Measurements from ENCODE around the gene ASIC4. TPM values are rescaled to one million over a fixed set of nuclear protein-coding genes. Genes with fewer than 3 reads are reported as not detected.

The ASIC4 gene
- polyA plus RNA-seq, 3 donors = 0.12 to 0.21 (median 0.18) TPM

GRCh38 chr2:219514836-219515235, 554 bp downstream of the ASIC4 start:
- no peak for DNase-seq

DNA sequence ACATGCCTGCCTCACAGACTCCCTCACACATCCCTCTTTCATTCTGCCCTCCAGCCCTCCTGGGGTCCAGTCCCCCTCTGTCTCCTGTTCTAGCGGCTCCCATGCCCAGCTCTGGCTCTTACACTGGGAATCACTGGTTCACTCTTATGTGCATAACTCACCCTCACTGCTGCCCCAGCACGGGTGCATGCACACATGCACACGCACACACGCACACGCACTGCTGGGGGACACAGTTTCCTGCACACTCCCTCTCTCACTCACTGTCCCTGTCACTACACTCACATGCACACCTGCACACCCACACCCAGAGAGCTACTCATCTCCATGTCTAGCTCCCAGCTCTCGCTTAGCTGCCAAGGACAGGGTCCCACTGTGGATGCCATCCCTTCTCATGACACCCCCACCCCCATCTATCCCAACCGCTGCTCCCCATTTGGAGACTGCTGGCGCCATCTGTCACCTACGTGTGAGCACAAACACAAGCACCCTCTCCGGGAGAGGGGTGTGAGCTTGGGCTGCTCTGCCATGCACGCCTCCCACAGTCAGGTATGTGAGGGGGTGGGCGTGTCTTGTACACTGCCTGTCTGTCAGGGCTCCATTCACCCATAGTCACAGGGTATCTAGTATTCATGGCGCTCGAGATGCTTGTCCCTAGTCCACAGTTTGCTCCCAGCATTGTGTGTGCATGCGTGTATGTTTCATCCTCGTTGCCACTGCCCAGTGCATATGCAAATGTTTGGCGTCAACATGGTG, 1.8 kb downstream of the ASIC4 start:
- no peak for DNase-seq

DNA sequence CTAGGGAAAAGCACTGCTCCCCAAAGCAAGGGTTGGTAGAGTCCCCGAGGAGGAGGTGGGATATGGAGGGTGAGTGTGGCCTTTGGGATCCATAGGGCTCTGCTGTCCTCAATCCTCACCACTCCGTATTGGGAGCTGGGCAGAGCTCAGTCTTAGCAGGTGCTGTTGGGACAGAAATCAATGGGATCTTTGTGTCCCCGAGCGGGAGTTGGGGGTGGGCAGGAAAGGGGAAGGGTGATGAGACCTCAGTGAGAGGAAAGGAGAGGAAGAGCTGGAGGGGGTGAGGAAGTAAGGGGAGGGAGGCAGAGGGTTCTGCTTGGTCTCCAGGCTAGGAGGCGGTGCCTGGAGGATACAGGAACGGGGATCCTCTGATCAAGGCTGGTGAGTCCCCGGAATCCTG, 2.6 kb downstream of the ASIC4 start:
- no peak for DNase-seq

DNA sequence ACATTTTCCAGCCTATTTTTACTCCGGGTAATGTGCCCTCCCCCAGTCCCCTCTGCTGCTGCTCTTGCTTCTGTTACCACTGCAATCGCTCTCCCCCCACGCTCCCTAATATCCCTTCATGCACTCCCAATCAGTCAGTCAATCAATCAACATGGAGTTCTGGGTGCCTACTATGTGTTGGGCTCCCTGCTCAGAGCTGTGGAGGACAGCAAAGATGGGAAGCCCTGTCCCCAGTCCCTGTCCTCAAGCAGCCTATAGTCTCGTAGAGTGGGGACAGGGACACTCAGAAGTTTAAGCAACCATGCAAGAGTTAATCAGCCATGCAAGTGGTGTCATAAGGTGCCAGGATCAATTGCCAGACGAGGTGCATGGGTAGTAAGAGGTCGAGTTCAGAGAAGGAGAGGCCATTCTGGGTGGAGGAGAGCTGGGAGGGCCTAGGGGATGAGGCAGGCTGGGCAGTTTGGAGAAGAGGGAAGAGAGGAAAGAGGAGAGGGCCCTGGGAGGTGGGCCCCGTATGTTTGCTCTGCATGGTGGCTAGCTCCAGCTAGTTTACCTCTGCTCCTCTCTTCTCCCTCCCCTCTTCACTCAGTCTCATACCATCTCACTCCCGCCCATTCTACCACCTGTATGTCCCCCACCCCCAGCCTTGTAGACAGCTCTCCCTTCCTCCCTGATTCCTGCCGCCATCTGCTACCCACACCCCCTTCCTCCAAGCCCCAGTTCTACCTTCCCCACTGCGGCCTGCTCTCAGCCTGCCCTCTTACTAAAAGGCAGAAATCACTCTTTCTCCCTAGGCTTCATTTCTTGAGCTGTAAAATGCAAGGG, 3.9 kb downstream of the ASIC4 start:
- no peak for DNase-seq

GRCh38 chr2:219519526-219519916, 5.2 kb downstream of the ASIC4 start:
- DNase-seq = no peak

DNA sequence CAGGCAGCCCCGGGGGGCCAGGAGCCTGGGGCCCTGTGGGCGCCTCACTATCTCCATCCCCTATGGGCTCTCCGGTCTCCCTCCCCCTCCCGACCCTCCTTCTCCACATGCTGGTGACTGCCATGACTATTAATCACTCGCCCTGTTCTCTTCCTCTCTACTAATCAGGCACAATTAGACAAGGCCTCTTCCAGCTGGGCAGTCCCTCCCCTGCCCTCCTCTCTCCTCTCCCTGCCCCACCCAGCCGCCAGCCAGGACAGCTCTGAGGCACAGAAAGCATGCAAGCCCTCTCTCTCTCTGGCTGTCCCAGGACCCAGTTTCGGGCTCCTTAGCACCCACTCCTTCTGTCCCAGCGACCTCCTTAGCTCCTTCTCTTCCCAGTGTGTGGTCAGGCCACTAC, 5.8 kb downstream of the ASIC4 start:
- no peak for DNase-seq

DNA sequence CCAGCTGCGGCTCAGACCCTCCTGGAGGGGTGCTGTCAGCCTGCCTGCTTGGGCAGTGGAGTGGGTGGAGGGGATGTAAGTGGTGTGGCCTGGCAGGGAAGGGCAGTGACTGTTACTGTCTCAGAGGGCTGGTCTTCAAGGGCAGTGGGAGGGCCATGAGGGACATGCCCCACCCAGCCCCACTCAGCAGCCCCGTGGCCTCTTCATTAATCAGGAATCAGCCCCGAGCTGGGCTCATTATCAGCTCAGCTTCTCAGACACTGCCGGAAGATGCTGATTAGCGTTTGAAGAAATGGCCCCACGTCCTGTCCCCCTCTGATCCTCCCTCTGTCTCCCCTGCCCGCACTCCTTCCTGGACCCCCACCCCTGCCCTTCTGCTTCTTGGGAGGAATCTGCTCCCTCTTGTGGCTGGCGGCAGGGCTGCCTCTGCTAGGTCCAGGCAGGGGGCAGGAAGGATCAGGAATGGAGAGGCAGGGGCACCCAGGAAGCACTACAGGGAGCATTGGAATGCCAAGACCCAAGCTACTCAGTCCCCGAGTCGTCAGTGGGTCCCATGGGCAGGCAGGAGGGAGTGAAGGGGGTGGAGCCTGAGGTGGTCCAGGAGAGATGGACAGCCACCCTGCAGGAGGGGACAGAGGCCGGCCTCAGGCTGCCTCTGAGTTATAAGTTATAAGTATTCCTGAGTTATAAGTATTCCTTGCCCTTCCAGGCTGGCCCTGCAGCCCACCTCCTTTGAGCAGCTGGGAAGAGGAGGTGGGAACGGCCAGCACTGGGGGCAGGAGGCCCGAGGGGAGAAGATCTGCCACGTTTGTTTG, 7.0 kb downstream of the ASIC4 start:
- DNase-seq = no peak

DNA sequence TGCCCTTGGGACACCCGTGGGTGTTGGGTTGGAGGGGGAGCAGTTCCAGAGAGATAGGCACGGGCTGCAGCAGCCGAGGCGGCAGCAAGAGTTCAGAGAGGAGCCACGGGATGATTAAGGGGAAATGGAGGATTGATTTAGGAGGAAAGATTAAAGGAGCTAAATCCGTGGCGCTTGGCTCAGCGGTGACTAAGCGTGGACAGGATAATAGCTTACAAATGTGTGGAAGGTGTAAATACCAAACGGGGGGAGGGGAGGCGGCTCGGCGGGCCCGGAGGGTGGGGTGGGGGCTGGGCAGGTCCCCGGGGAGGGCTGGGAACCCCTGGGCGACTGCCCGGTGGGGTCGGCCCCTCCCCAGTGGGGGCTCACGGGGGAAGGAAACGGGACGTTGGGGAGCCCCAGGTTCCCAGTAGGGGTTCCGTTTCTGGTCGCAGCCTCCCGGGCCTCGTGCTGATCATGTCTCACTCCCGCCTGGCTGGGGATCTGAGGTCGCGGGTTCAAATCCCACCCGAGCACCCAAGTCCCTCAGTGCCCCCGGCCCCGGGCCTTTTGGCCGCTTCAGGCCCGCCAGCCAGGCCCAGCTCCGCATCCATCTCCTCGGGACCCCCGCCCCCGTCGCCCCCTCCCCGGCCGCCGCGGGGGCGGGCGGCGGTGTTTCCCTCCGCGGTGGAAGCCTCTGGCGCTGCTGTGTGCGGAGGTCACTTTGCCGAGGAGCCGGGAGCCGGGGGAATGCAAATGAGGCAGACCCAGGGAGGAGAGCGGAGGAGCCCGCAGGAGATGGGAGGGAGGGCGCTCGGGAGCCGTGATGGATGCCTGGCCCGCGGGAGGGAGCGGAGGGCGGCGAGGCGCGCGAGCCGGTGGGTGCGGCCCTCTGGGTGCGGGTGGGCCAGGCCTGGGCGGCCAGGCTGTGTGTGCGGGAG, 8.1 kb downstream of the ASIC4 start:
- no peak for DNase-seq

GRCh38 chr2:219523031-219523671, 8.9 kb downstream of the ASIC4 start:
- no peak for DNase-seq

- DNase-seq = no peak
Observed at GRCh38 chr2:219524817-219525216, 10.5 kb downstream of the ASIC4 start.

- DNase-seq = no peak
Observed at GRCh38 chr2:219525533-219526232, 11.4 kb downstream of the ASIC4 start.

GRCh38 chr2:219526320-219527075, 12.2 kb downstream of the ASIC4 start:
- DNase-seq = no peak

DNA sequence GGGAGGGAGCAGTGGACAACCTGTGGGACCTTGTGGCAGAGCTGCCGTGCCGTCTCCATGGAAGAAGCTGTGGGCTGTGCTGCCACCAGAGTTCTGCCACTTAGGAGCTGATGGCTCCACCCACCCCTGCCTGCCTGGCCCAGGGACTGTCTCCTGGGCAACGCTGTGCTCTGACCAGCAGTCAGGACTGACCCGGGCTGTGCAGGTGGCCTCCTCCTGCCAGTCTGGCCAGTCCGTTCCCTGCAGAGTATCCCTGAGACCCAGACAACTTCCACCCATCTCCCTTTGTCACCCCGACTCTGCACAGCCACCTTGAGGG, 12.8 kb downstream of the ASIC4 start:
- DNase-seq = no peak

GRCh38 chr2:219527472-219527871, 13.2 kb downstream of the ASIC4 start:
- no peak for DNase-seq

GRCh38 chr2:219530048-219530963, 16.0 kb downstream of the ASIC4 start:
- DNase-seq = peak; percentile 80

DNA sequence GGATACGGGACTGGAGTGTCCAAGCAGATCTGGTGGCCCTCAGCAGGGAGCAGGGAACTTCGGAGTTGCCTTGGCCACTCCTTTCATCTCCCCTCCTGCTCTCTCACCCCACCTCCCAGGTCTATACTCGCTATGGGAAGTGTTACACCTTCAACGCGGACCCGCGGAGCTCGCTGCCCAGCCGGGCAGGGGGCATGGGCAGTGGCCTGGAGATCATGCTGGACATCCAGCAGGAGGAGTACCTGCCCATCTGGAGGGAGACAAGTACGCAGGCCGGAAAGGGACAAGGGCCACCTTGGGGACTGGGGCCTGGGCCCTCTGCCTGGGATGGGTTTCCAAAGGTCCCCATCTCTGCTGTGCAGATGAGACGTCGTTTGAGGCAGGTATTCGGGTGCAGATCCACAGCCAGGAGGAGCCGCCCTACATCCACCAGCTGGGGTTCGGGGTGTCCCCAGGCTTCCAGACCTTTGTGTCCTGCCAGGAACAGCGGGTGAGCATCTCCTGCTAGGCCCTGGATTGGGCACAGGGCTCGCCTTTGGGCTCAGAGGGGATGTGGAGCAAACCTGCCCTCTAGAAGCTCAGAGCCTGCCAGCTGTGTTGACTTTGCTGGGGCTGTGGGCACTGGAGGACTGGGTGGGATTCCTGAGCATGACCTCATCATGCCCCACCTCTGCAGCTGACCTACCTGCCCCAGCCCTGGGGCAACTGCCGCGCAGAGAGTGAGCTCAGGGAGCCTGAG, 17.5 kb downstream of the ASIC4 start:
- DNase-seq = no peak

DNA sequence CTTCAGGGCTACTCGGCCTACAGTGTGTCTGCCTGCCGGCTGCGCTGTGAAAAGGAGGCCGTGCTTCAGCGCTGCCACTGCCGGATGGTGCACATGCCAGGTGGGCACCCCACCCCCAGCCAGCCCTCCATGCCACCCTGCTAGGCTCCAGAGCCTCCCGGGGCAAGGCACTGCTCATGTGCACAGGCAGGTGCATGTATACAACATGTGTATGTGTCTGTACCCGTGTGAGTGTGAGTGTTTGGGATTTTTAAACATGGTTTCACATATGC, 18.0 kb downstream of the ASIC4 start:
- no peak for DNase-seq
